Prostate gland (tissue), 2 donors: ENCODE results near the gene PDE7B. TPM values are rescaled to one million over a fixed set of nuclear protein-coding genes. Genes with fewer than 3 reads are reported as not detected.

Experiments
- DNase-seq: peaks from one replicate; pipeline ENCODE4 v3.0.0-alpha.2; 2019; ENCODE audit warnings: low spot score
- H3K27ac ChIP-seq, 2 donors: fragments of 200-600 bp; sonication (generic); 2 replicates each; pipeline ENCODE4 v1.5.1; 2017 to 2019
- H3K27me3 ChIP-seq: fragments of 200-600 bp; sonication (generic); replicated peaks from 2 replicates; pipeline ENCODE4 v1.5.1; 2019; ENCODE audit not compliant: insufficient read depth
- H3K36me3 ChIP-seq, 2 donors: fragments of 200-600 bp; sonication (generic); 1 replicate in 1 of 2; 2 replicates in 1 of 2; pipeline versions ENCODE4 v1.5.1 to v1.8.1; 2017 to 2019
- H3K4me1 ChIP-seq: fragments of 200-600 bp; sonication (generic); replicated peaks from 2 replicates; pipeline ENCODE4 v1.5.1; 2019
- H3K4me3 ChIP-seq, 2 donors: fragments of 200-600 bp; sonication (generic); 2 replicates each; pipeline ENCODE4 v1.5.1; 2017 to 2019
- H3K9me3 ChIP-seq: fragments of 200-600 bp; sonication (generic); 2 replicates; pipeline ENCODE4 v1.5.1; 2017
- POLR2A ChIP-seq: fragments of 450-650 bp; IDR thresholded peaks from one replicate; pipeline ENCODE4 v1.6.1; 2016; ENCODE audit warnings: antibody characterized with exemption, mild to moderate bottlenecking
- POLR2AphosphoS5 ChIP-seq: sonication (generic); formaldehyde crosslinking; IDR thresholded peaks from one replicate; pipeline ENCODE4 v1.6.1; 2017; ENCODE audit warnings: antibody characterized with exemption
- WGBS: methylation state at CpG from one replicate; pipeline ENCODE4 v1.1.5; 2018; 5-methylcytosine and 5-hydroxymethylcytosine counted together
- intact Hi-C: fragments of 100-400 bp; cut with DNase I; formaldehyde crosslinking; loops from one replicate; pipeline ENCODE4 v1.14.2; 2022
- total RNA-seq, 2 donors: library from RNA; depleted of rRNA; stranded (reverse); fragments of >200 nt; gene quantifications; one replicate each; pipeline ENCODE4 v1.1.0, GENCODE V29; 2016
- TF ChIP-seq, protein P1 (sequence below), 4 experiments: fragments of 200-600 bp in 2 of 4; fragments of 450-650 bp in 2 of 4; sonication (generic) in 2 of 4; IDR thresholded peaks; 1 replicate in 3 of 4; 2 replicates in 1 of 4; pipeline ENCODE4 v1.5.1; 2016 to 2019; ENCODE audit warnings: antibody characterized with exemption in 4 of 4, mild to moderate bottlenecking in 2 of 4, moderate library complexity in 2 of 4

Gene PDE7B
- total RNA-seq, 2 donors from 2014 or later: 4.7 to 6.3 TPM

DNA sequence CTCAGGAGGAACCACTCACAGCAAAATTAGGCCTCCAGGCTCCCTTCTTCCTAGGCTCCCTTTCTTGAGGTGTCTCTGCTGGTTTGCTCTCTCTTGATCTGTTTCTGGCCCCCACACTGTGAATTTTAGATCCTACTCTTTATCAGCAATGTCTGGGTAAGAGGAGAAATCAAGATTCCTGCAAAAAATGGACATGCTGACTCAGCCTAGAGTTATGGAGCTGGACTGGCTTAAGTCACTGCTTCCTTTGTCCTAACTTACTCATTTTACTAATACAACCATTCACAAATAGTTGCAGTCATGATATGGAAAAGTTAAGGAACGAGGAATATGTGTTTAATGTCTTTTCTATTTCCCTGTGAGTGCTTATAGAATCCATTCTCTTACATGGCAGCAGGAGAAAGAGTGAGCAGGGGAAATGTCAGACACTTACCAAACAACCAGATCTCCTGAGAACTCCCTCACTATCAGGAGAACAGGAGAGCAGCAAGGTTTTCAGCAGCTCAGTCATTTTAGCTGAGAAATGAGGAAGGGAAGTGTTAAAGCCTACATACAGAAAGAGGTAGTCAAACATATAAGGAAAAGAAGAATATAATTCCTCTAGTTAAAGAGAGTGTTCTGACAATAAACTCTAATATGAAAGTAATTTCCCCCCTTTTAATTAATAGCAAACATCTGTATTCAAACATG, 160.8 kb downstream of the PDE7B start:
- no peaks in the 10 kb centered on the region for H3K36me3 ChIP-seq
- H3K4me3 ChIP-seq: no peak overlapping the region
- intact Hi-C loops: no loop called here
- H3K4me1 ChIP-seq: no peaks in the 10 kb centered on the region
- no peak overlapping the region for H3K27ac ChIP-seq
- no peaks in the 10 kb centered on the region for H3K27me3 ChIP-seq
- H3K9me3 ChIP-seq: no peaks in the 10 kb centered on the region
- TF ChIP-seq, protein P1, sequence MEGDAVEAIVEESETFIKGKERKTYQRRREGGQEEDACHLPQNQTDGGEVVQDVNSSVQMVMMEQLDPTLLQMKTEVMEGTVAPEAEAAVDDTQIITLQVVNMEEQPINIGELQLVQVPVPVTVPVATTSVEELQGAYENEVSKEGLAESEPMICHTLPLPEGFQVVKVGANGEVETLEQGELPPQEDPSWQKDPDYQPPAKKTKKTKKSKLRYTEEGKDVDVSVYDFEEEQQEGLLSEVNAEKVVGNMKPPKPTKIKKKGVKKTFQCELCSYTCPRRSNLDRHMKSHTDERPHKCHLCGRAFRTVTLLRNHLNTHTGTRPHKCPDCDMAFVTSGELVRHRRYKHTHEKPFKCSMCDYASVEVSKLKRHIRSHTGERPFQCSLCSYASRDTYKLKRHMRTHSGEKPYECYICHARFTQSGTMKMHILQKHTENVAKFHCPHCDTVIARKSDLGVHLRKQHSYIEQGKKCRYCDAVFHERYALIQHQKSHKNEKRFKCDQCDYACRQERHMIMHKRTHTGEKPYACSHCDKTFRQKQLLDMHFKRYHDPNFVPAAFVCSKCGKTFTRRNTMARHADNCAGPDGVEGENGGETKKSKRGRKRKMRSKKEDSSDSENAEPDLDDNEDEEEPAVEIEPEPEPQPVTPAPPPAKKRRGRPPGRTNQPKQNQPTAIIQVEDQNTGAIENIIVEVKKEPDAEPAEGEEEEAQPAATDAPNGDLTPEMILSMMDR (IDR thresholded peaks at IDR 0.05): no peak
- TF ChIP-seq POLR2A: no peak
- no peak for TF ChIP-seq POLR2AphosphoS5
- 87% methylated on average over 1 of the region's 1 CpG for WGBS
- DNase-seq: no peak

DNA sequence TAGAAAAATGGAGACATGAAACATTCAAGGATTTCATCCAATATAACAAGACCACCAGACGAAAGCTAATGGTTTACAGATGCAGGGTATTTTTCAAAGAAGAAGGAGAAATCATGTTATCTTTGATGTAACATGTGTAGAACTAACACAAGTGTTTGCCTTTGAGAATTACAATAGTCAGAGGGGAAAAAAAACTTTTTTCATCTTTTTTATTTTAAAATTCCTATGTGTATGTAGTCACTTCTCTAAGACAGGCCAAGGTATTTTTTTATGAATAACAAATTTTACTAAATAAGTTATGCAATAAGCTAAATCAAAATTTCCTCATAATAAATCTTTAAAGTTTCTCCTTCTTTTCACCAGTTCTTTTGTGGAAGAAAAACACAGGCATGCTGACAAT, 161.4 kb downstream of the PDE7B start:
- WGBS: 88% methylated on average over 1 of the region's 1 CpG

DNA sequence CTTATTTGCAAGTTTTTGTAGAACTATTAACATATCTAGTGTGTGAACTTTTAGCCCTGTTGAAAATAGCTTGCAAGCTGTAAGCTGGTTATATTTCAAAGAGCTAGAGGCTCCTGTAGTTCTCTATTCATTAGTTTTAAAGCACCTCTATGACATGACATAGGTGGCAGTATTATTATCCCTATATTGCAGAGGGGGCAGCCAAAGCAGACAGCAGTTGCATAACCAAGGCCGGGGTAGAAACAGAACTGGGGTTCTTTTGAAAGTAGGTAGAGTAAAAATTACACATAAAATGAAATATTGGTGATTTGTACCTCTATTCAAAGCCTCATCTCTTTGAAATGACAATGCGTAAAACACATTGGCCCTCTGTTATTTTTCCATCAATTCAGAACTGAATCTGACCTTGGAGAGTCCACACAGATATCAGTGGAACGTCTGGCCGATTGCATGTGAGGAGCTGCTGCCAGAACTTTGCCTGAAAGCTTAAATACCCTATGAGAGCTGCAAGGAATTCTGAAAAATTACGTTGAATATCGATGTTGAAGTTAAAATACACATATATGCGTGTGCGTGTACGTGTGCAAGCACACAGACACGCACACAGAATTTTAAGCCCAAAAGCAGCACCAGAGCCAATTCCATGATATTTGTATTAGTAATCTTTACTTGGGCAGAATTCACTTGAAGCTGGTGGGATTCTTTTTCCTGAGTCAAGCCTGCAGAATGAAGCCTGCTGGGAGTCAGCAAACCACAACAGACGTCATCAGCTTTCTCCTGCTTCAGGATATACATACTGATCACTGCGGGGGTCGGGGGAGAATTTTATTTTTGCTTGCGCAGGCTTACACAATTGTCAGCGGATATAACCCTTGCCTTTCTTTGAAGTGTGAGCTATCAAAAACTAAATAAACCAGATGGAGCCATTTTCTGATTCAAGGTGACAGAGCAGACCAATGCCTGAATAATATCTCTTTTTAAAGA, 163.2 kb downstream of the PDE7B start:
- 85% methylated on average over 15 of the region's 15 CpGs for WGBS
- no peaks in the 10 kb centered on the region for H3K9me3 ChIP-seq
- H3K36me3 ChIP-seq: no peaks in the 10 kb centered on the region
- H3K4me1 ChIP-seq: no peaks in the 10 kb centered on the region
- no peaks in the 10 kb centered on the region for H3K27me3 ChIP-seq
- H3K4me3 ChIP-seq: no peak overlapping the region
- TF ChIP-seq, protein P1 (IDR thresholded peaks at IDR 0.05): no peak
- no peak for TF ChIP-seq POLR2A
- no peak for TF ChIP-seq POLR2AphosphoS5
- no peak overlapping the region for H3K27ac ChIP-seq
- no peak for DNase-seq
- intact Hi-C loops: no loop called here

More for the DNA sequence above, 161.4 kb downstream of the PDE7B start:
- no peak for DNase-seq
- H3K4me3 ChIP-seq: no peak overlapping the region
- TF ChIP-seq POLR2AphosphoS5 (no peak), POLR2A (no peak)
- TF ChIP-seq, protein P1 (IDR thresholded peaks at IDR 0.05): no peak
- no peaks in the 10 kb centered on the region for H3K9me3 ChIP-seq
- no peaks in the 10 kb centered on the region for H3K36me3 ChIP-seq
- H3K27ac ChIP-seq: no peak overlapping the region
- no peaks in the 10 kb centered on the region for H3K4me1 ChIP-seq
- intact Hi-C loops: no loop called here
- no peaks in the 10 kb centered on the region for H3K27me3 ChIP-seq

DNA sequence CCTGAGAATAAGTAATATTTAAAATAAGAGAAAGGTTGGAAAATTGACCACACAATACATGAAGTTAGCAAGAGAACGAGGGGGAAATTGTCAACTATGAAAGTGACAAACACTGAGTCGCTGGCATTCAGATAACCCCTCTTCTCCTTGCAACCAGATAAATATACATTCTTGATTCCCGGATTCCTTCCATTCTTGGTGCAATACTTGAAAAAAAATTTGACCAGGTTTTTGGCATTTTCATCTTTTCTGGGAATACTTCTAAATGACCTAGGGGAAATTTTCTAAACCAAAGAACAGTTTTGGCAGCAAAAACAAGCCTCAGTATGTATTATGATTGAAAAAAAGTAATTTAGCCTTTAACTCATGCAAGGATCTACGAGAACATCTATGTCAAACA, 164.0 kb downstream of the PDE7B start:
- Histone ChIP-seq H3K27ac (no peak overlapping the region), H3K36me3 (no peaks in the 10 kb centered on the region), H3K27me3 (no peaks in the 10 kb centered on the region), H3K9me3 (no peaks in the 10 kb centered on the region), H3K4me1 (no peaks in the 10 kb centered on the region), H3K4me3 (no peak overlapping the region)
- intact Hi-C loops: no loop called here
- WGBS: 89% methylated on average over 4 of the region's 4 CpGs
- DNase-seq: no peak
- TF ChIP-seq, protein P1 (IDR thresholded peaks at IDR 0.05): no peak
- no peak for TF ChIP-seq POLR2AphosphoS5
- TF ChIP-seq POLR2A: no peak
